HG02840 (cell line): Measurements from ENCODE around the gene KCTD16.

Source experiments
- ATAC-seq: cut with Tn5 transposase; IDR thresholded peaks from one replicate; pipeline ENCODE4 v1.9.1; 2021; ENCODE audit warnings: mild to moderate bottlenecking, moderate library complexity, moderate number of reproducible peaks; ENCODE audit not compliant: unreplicated experiment, low FRiP score

The KCTD16 gene

DNA sequence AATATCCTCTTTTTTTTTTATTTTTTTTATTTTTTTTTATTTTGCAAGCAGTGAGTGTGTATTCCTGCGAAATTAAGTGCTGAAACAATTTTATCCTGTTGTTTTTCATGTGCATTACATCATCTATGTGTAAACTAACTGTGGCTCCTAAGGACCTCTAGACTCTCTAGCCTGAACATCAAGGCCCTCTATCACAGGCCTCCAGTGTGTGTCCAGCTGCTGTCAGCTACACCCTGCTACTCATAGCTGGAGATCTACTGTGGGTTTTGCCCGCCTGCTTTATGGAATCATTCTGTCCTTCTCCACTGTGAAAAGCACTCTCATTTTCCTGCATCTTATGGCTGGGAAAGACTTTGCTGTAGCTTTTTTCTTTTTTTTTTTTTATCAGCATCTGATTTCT, 157.8 kb downstream of the KCTD16 start:
- no peak for ATAC-seq

DNA sequence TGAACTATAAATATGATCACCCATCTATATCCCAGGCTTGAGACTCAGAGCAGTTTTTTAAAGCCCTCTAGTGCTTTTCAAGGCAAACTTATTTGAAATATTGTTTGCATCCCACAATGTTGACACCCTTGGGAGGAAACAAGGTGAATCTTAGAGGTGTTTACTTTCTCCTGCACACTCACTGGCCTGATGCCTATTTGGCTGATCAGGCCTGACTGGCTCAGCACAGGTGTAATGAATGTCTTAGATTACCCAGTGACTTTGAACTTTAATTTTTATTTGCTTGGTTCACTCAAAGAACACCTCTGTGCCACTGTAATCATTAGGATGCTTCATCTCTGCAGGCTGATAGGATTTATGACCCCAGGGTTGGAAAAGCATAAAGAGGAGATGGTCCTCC, 158.3 kb downstream of the KCTD16 start:
- ATAC-seq, result no peak

DNA sequence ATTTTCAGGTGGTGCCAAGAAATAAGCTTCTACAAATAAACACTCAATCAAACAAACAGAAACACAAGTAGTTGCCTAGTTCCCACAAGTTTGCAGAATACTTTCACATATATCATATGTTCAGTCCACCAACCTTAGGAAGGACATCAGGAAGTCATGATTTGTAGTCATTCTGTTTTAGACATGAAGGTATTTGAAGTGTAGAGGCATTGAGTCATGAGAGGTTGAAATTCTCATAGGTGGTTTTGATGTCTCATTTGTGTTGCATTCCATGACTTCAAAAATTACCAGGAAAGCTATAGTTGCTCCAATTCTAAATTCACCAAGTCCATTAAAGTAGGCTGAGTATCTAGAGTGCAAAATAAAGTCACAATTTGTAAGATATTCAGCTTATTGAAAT, 159.0 kb downstream of the KCTD16 start:
- no peak for ATAC-seq

DNA sequence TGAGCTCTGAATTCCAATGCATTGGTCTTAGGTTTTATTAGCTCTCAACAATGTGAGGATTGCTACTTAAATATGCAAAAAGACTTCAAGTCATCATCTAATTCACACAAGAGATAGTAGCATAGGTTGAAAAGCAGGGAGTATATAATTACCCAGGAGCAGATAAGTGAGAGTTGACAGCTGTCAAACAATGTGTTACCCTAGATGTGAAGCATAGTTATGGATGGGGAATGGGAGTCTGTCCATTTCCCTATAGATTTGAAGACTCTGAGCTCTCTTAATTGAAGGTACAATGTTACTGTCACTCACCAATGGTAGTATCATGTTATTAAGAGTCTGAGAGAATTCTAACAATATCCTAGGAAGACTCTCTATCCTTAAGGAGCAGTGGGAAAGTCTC, 160.7 kb downstream of the KCTD16 start:
- ATAC-seq, result no peak

- ATAC-seq, result no peak
These were observed 161.6 kb downstream of the KCTD16 start for GRCh38 chr5:144332265-144332664.

DNA sequence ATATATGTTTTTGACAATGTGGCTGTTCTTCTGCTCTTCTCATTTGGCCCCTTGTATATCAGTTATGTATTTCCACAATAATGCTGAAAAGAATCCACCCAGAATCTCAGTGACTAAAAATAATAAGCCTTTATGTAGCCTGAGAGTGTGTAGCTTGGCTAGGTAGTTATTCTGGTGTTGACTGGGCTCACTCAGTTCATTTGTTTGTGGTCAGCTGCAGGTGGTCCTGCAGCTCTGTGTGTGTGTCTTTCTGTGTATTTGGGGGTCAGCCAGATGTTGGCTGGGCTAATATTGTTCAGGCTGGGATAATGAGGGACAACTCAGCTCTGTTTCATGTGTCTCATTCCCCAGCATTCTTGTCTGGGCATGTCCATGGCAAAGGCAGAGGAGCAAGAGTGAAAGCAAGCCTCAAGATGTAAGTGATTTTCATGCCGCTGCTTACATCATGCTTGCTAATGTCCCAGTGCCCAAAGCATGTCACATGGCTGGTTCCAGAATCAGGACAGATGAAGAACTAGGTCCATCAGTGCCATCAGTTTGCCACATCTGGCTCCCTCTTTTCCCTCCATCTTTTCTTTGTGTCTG, 162.8 kb downstream of the KCTD16 start:
- ATAC-seq, result no peak

GRCh38 chr5:144335561-144335960, 164.9 kb downstream of the KCTD16 start:
- ATAC-seq, result no peak

- no peak for ATAC-seq
These were observed 165.7 kb downstream of the KCTD16 start for GRCh38 chr5:144336191-144336961.

- no peak for ATAC-seq
These were observed 181.7 kb downstream of the KCTD16 start for GRCh38 chr5:144352330-144352729.

- ATAC-seq, result no peak
These were observed 182.2 kb downstream of the KCTD16 start for GRCh38 chr5:144352732-144353317.

GRCh38 chr5:144356489-144356888, 185.8 kb downstream of the KCTD16 start:
- no peak for ATAC-seq

GRCh38 chr5:144361406-144361805, 190.7 kb downstream of the KCTD16 start:
- no peak for ATAC-seq

GRCh38 chr5:144365885-144366284, 195.2 kb downstream of the KCTD16 start:
- ATAC-seq, result no peak

DNA sequence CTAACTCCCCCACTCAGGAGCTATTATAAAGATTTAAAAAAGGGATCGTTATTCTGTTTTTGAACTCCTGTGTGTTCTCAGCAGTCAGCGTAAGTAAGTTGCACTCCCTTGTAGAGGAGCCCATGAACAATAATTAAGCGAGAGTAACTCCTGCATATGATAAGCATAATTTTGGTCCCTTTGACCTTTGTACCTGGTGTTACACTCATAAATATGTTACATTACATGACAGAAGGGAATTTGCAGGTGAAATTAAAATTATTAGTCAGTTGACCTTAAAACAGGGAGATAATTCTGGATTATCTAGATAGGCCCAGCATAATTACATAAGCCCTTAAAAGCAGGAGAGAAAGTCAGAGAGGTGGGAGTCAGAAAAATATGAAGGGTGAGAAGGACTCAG, 197.3 kb downstream of the KCTD16 start:
- no peak for ATAC-seq

DNA sequence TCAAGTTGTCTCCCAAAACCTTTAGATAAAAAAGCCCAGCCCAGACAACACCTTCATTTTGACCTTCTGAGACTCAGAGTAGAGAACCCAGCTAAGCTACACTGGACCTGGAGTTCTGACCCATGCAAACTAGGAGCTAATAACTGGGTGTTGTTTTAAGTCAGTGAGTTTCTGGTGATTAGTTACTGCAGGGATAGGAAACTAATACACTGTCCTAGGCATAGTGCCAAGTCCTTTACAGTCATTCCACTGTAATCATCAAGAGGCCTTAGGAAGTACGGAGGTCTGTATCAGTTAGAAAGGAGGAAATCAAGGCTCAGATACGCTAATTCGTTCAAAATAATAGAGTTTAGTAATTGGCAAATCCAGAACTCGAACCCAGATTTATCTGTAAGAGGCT, 197.9 kb downstream of the KCTD16 start:
- ATAC-seq, result no peak

DNA sequence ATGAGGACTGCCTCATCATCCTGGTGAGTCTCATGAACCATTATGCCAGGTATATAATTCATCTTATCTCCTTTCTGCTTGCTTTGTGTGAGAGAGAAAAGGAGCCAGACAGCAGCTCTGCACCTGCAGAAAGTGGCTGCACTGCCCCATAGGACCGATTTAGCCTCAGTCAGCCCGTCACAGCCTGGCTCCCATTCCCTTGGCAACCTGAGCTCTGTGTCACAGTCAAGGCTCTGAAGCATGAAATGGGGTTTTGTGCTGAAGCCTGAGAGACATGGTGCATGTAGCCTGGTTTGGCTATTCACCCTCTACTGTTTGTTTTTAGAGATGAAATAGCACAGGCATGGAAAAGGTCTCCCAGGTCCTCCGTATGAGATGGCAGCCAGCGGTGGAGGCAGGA, 198.3 kb downstream of the KCTD16 start:
- ATAC-seq, result no peak

- ATAC-seq, result no peak
These were observed 199.6 kb downstream of the KCTD16 start for GRCh38 chr5:144370273-144370672.

- ATAC-seq, result no peak
These were observed 204.0 kb downstream of the KCTD16 start for GRCh38 chr5:144374637-144375036.

DNA sequence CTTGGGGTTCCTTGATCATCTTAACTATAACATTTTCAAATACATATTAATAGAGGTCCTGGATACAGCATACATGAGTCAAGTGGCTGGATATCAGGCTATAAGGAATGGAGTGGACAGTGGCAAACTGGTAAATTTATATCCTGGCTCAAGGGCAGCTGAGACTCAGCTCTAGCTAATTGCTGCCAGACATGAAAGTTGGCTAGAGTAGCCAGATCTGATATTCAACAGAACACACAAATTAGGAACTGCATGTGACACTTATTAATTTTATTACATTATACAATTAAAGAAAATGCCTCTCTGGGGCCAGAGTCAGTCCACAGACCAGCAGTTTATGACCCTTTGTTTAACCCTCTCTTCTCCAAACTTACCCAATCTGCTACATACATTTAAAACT, 206.5 kb downstream of the KCTD16 start:
- ATAC-seq, result no peak

- ATAC-seq, result no peak
These were observed 208.0 kb downstream of the KCTD16 start for GRCh38 chr5:144378681-144379080.

- no peak for ATAC-seq
These were observed 214.9 kb downstream of the KCTD16 start for GRCh38 chr5:144385597-144385996.

DNA sequence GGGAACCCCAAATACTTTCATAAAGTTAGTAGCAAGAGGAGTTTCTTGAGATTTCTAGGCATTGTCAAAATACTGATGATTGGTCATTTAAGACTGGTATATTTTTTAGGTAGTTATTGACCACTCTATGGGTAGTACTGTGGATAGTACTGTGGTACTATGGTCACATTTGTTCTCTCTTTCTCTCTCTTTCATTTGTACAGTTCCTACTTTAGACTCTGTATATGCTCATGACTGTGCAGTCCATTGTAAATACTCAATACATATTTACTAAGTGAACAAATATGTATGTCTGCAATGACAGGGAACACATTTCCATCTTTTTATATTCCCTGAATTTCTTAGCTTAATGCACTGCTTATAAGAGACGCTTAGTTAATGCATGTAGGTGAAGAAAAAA, 215.6 kb downstream of the KCTD16 start:
- ATAC-seq, result no peak
